ENCODE measurements around the gene EDA.

EDA gene

DNA sequence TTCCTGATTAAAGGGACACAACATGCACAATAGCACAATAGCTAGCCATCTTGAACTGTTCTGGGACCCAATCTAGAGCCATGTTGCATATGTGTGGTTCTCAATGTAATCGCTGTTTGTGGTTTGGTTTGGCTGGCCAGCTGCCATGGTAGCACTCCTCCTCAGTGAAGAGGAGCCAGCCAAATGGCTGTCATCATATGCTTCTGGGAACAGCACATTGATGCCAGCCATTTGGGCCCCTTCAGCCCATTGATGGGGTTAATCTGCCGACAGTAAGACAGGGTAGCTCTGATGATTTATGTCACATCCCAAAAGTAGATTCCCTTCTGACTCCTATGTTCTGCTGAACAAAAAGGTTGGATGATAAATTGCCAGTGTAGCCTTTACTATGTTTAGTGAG, 385.4 kb downstream of the EDA start:
- TF ChIP-seq, protein P1, sequence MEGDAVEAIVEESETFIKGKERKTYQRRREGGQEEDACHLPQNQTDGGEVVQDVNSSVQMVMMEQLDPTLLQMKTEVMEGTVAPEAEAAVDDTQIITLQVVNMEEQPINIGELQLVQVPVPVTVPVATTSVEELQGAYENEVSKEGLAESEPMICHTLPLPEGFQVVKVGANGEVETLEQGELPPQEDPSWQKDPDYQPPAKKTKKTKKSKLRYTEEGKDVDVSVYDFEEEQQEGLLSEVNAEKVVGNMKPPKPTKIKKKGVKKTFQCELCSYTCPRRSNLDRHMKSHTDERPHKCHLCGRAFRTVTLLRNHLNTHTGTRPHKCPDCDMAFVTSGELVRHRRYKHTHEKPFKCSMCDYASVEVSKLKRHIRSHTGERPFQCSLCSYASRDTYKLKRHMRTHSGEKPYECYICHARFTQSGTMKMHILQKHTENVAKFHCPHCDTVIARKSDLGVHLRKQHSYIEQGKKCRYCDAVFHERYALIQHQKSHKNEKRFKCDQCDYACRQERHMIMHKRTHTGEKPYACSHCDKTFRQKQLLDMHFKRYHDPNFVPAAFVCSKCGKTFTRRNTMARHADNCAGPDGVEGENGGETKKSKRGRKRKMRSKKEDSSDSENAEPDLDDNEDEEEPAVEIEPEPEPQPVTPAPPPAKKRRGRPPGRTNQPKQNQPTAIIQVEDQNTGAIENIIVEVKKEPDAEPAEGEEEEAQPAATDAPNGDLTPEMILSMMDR (IDR thresholded peaks at IDR 0.05; ENCODE audit: extremely low read depth, insufficient read depth, missing control alignments), result no peak
- no peak for DNase-seq (ENCODE audit: low spot score)
- in situ Hi-C loops (cut with MboI; ENCODE audit: low pct_unique_long_range_greater_than_20kb, low sequenced_read_pairs, unreplicated experiment), result no loop called here

DNA sequence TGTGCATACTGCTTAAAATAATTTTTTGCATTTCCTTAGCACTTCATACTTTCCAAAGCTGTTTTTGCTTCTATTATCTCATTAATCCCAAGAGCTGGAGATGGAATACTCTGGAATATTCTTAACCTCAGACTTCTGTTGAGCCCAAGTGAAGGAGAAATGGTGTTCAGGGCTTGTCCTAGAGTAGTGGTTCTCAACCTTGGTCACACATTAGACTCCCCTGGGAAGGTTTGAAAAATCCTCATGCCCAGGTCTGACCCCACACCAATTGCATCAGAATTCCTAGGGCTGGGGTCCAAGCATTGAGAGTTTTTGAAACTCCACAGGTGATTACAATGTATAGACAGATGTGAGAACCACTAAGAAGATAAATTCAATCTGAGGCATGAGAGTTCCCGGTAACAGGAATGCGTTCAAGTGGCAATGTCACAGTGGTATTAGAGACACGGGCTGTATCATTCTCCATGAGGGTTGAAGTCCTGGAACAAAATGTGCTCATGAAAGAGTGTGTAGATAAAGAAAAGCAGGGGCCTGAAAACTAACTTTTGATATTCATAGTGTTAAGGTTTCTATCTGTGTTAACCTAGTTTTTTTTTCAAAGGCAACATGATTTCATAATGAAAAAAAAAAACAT, 385.9 kb downstream of the EDA start:
- TF ChIP-seq, protein P1 (IDR thresholded peaks at IDR 0.05; ENCODE audit: extremely low read depth, insufficient read depth, missing control alignments), result no peak
- DNase-seq (ENCODE audit: low spot score), result no peak
- in situ Hi-C loops (cut with MboI; ENCODE audit: low pct_unique_long_range_greater_than_20kb, low sequenced_read_pairs, unreplicated experiment), result no loop called here

DNA sequence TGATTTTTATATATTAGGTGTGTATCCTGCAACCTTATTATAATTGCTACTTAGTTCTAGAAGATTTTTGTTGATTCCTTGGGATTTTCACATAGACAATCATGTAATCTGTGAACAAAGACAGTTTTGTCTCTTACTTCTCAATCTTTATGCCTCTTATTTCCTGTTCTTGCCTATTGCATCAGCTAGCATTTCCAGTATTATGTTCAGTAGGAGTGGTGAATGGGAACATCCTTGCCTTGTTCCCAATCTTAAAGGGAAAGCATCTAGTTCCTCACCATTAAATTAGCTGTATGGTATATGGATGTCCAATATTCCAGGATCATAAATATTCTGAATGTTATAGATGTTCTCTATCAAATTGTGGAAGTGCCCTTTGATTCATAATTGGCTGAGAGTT, 392.0 kb downstream of the EDA start:
- TF ChIP-seq, protein P1 (IDR thresholded peaks at IDR 0.05; ENCODE audit: extremely low read depth, insufficient read depth, missing control alignments), result no peak
- DNase-seq (ENCODE audit: low spot score), result no peak
- in situ Hi-C loops (cut with MboI; ENCODE audit: low pct_unique_long_range_greater_than_20kb, low sequenced_read_pairs, unreplicated experiment), result no loop called here

DNA sequence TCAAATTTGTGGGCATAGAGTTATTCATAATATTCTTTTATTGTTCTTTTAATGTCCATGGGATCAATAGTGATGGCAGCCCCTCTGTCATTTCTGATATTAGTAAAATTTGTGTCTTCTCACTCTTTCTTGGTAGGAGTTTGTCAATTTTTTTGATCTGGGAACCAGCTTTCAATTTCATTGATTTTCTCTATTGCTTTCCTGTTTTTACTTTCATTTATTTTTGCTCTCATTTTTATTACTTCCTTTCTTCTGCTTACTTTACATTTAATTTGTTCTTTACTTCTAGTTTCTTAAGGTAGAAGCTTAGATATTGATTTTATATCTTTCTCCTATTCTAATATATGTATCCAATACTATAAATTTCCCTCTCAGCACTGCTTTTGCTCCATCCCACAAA, 393.1 kb downstream of the EDA start:
- TF ChIP-seq, protein P1 (IDR thresholded peaks at IDR 0.05; ENCODE audit: extremely low read depth, insufficient read depth, missing control alignments), result no peak
- no peak for DNase-seq (ENCODE audit: low spot score)
- in situ Hi-C loops (cut with MboI; ENCODE audit: low pct_unique_long_range_greater_than_20kb, low sequenced_read_pairs, unreplicated experiment), result no loop called here

DNA sequence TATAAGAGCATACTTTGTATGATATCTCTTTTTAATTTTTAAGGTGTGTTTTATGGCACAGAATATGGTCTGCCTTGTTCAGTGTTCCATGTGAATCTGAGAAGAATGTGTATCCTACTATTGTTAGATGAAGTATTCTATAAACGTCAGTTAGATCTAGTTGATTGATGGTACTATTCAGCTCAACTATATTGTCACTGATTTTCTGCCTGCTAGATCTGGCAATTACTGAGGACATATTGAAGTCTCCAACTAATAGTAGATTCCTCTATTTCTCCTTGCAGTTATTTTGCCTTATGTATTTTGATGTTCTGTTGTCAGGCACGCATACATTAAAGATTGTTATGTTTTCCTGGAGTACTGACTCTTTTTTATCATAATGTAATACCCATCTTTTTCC, 394.1 kb downstream of the EDA start:
- in situ Hi-C loops (cut with MboI; ENCODE audit: low pct_unique_long_range_greater_than_20kb, low sequenced_read_pairs, unreplicated experiment), result no loop called here
- TF ChIP-seq, protein P1 (IDR thresholded peaks at IDR 0.05; ENCODE audit: extremely low read depth, insufficient read depth, missing control alignments), result no peak
- DNase-seq (ENCODE audit: low spot score), result no peak

DNA sequence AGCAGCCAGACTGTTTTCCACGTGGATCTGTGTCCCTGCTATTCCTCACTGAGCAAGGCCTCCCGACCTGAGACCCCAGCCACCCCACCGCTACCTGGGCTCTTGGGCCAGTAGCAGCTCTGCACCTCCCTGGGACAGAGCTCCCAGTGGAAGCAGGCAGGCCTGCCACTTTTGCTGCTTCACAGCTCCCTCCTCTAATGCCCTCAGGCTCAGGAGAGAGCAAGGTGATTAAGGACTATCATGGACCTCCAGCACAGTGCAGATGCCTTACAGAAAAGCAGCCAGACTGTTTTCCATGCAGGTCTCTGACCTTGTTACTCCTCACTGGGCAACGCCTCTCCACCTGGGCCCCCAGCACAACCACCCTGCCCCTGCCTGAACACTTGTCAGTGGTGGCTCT, 396.8 kb downstream of the EDA start:
- TF ChIP-seq, protein P1 (IDR thresholded peaks at IDR 0.05; ENCODE audit: extremely low read depth, insufficient read depth, missing control alignments), result no peak
- DNase-seq (ENCODE audit: low spot score), result no peak

More for the DNA sequence above, 396.8 kb downstream of the EDA start:
- in situ Hi-C loops (cut with MboI; ENCODE audit: low pct_unique_long_range_greater_than_20kb, low sequenced_read_pairs, unreplicated experiment), result no loop called here
